Measurements from ENCODE around the gene CMA1.

DNA sequence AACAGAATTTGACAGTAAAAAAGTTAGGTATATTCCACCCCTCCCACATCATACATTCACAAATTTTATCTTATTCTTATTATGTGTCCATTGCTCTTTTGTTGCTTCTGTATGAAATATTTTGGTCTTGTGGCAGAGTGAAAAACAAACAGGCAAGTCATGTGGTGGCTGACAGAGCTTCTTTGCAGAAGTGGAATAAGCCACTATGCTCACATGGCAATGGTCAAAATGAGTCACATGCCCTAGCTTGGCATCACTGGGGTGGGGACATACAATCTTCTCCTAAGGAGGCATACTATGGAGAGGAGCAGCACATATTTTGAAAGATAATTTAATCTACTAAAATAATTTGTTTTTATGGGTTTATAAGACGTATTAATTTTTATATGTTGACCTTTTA, 27.7 kb upstream of the CMA1 start:
- TF ChIP-seq, protein P1, sequence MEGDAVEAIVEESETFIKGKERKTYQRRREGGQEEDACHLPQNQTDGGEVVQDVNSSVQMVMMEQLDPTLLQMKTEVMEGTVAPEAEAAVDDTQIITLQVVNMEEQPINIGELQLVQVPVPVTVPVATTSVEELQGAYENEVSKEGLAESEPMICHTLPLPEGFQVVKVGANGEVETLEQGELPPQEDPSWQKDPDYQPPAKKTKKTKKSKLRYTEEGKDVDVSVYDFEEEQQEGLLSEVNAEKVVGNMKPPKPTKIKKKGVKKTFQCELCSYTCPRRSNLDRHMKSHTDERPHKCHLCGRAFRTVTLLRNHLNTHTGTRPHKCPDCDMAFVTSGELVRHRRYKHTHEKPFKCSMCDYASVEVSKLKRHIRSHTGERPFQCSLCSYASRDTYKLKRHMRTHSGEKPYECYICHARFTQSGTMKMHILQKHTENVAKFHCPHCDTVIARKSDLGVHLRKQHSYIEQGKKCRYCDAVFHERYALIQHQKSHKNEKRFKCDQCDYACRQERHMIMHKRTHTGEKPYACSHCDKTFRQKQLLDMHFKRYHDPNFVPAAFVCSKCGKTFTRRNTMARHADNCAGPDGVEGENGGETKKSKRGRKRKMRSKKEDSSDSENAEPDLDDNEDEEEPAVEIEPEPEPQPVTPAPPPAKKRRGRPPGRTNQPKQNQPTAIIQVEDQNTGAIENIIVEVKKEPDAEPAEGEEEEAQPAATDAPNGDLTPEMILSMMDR (IDR thresholded peaks at IDR 0.05; ENCODE audit: borderline replicate concordance, extremely low read depth, low read length, poor library complexity, severe bottlenecking): no peak
- TF ChIP-seq EZH2 (IDR thresholded peaks at IDR 0.05; ENCODE audit: borderline replicate concordance, low read depth, low read length, severe bottlenecking): no peak

All from DND-41 (cell line).